Right cardiac atrium (tissue), 5 donors: Measurements from ENCODE around the gene CSAG3. TPM values are rescaled to one million over a fixed set of nuclear protein-coding genes. Genes with fewer than 3 reads are reported as not detected.
A peak's percentile ranks its signal among the peaks of the same experiment; 100 is the strongest.
"Not testable (repeated sequence)": the region's sequence is repeated elsewhere in the genome, so short reads cannot be mapped to it uniquely, and the experiment has no call there.

Experiments used
- ATAC-seq, 2 donors: fragments of 200-7000 bp; cut with Tn5 transposase; one replicate each; pipeline versions ENCODE4 v1.8.0 to v1.9.1; 2020; ENCODE audit warnings: moderate library complexity in 2 of 2, mild to moderate bottlenecking in 1 of 2
- DNase-seq, 3 donors: peaks; one replicate each; pipeline ENCODE4 v3.0.0-alpha.2; 2020
- H3K27ac ChIP-seq: one replicate; pipeline ENCODE4 v1.5.1; 2013; ENCODE audit warnings: mild to moderate bottlenecking, low read length, control low read depth, moderate library complexity
- H3K27me3 ChIP-seq: one replicate; pipeline ENCODE4 v1.6.1; 2013; ENCODE audit not compliant: control insufficient read depth, insufficient read depth
- H3K4me1 ChIP-seq: one replicate; pipeline ENCODE4 v1.6.1; 2013; ENCODE audit warnings: low read length; ENCODE audit not compliant: control insufficient read depth, insufficient read depth
- H3K4me3 ChIP-seq: one replicate; pipeline ENCODE4 v1.5.1; 2013; ENCODE audit warnings: low read length, control low read depth
- H3K9me3 ChIP-seq: one replicate; pipeline ENCODE4 v1.6.1; 2013; ENCODE audit warnings: low read length; ENCODE audit not compliant: control insufficient read depth
- WGBS: extraction: QIAGEN DNeasy Blood & Tissue Kit; methylation state at CpG from one replicate; pipeline ENCODE4 v1.1.7; 2013; 5-methylcytosine and 5-hydroxymethylcytosine counted together
- intact Hi-C, 4 donors: fragments of 100-400 bp; cut with DNase I; formaldehyde crosslinking; loops; one replicate each; pipeline versions ENCODE4 v1.11.0 to v1.14.0; 2022 to 2023
- polyA plus RNA-seq: library from polyadenylated mRNA; stranded (reverse); fragments of 200-250 nt; gene quantifications from one replicate; pipeline ENCODE4 v1.2.3, GENCODE V29; 2013
- total RNA-seq, 4 donors: library from RNA; stranded (reverse); fragmentation: NEBNext Ultra II Directional; extraction: Animal tissue kit (Norgen Biotek cat#: 25700); gene quantifications; one replicate each; pipeline ENCODE4 v1.2.1, GENCODE V29; 2021
- donor health status: healthy with polysubstance abuse.
- donor health status: DM: no; HTN: yes; CAD: no.
- donor health status: DM: no; HTN: no; CAD: no.
- donor health status: DM: no; HTN: yes; CAD: no; lungs with severe emphysema.
- donor health status: DM: yes; HTN: yes; CAD: no.

Gene CSAG3
- total and polyA plus RNA-seq, 5 donors: not detected

- H3K9me3 ChIP-seq, ATAC-seq, H3K27ac ChIP-seq, intact Hi-C loops, H3K27me3 ChIP-seq, H3K4me1 ChIP-seq, DNase-seq, H3K4me3 ChIP-seq: not testable (repeated sequence)
- WGBS: no CpG with 5 or more reads among the region's 35 CpGs
Measured at GRCh38 chrX:152753686-152754650, 5.0 kb upstream of the CSAG3 start, which contains the start of gene MAGEA2. Gene MAGEA2 (minus strand): TSS chrX:152753842. CDS start chrX:152751363, 2,479 bp downstream.

- DNase-seq: not testable (repeated sequence)
Measured at GRCh38 chrX:152754871-152755270, 4.1 kb upstream of the CSAG3 start.

GRCh38 chrX:152759544-152759943 lies 526 bp downstream of the CSAG3 start:
- H3K27ac ChIP-seq, ATAC-seq, DNase-seq, H3K4me1 ChIP-seq, intact Hi-C loops, H3K4me3 ChIP-seq, H3K27me3 ChIP-seq, H3K9me3 ChIP-seq: not testable (repeated sequence)
- 55% methylated on average over 3 of the region's 7 CpGs for WGBS

More at GRCh38 chrX:152754871-152755270, 4.1 kb upstream of the CSAG3 start:
- H3K4me3 ChIP-seq, intact Hi-C loops, H3K9me3 ChIP-seq, H3K27ac ChIP-seq, H3K27me3 ChIP-seq, ATAC-seq, H3K4me1 ChIP-seq: not testable (repeated sequence)
- no CpG with 5 or more reads among the region's 5 CpGs for WGBS

- H3K27ac ChIP-seq, H3K9me3 ChIP-seq, H3K4me1 ChIP-seq, DNase-seq, ATAC-seq, intact Hi-C loops, H3K4me3 ChIP-seq, H3K27me3 ChIP-seq: not testable (repeated sequence)
- WGBS: 86% methylated on average over 4 of the region's 7 CpGs
Measured at GRCh38 chrX:152761582-152761981, 2.6 kb downstream of the CSAG3 start.

GRCh38 chrX:152766562-152766961 lies 7.5 kb downstream of the CSAG3 start:
- DNase-seq, H3K4me3 ChIP-seq, ATAC-seq, H3K4me1 ChIP-seq, H3K27ac ChIP-seq, H3K27me3 ChIP-seq, H3K9me3 ChIP-seq, intact Hi-C loops: not testable (repeated sequence)
- 78% methylated on average over 9 of the region's 9 CpGs for WGBS

- H3K4me1 ChIP-seq, H3K9me3 ChIP-seq, H3K27ac ChIP-seq, ATAC-seq, H3K4me3 ChIP-seq, H3K27me3 ChIP-seq, intact Hi-C loops: not testable (repeated sequence)
- 66% methylated on average over 3 of the region's 29 CpGs for whole genome bisulfite sequencing
- DNase-seq: peak in 1 of 3 donors; percentile 0
Measured at GRCh38 chrX:152769549-152770289, 10.7 kb downstream of the CSAG3 start, which contains the start of gene MAGEA6. Gene MAGEA6 (minus strand): TSS chrX:152769689. CDS start chrX:152767650, 2,039 bp downstream.

GRCh38 chrX:152787062-152787461 lies 28.0 kb downstream of the CSAG3 start:
- intact Hi-C loops, H3K27me3 ChIP-seq, H3K27ac ChIP-seq, H3K4me3 ChIP-seq, H3K4me1 ChIP-seq, ATAC-seq, DNase-seq, H3K9me3 ChIP-seq: not testable (repeated sequence)
- WGBS: no CpG with 5 or more reads among the region's 3 CpGs

GRCh38 chrX:152798945-152799344 lies 39.9 kb downstream of the CSAG3 start:
- Histone ChIP-seq H3K4me3 (no peak overlapping the region), H3K9me3 (no peaks in the 10 kb centered on the region), H3K27me3 (no peaks in the 10 kb centered on the region), H3K4me1 (no peaks in the 10 kb centered on the region), H3K27ac (no peak overlapping the region)
- DNase-seq (no peak), ATAC-seq (no peak)
- intact Hi-C loops: no loop called here
- WGBS: 53% methylated on average over 1 of the region's 1 CpG

GRCh38 chrX:152806035-152806434 lies 47.0 kb downstream of the CSAG3 start:
- Histone ChIP-seq H3K4me3 (no peak overlapping the region), H3K9me3 (no peaks in the 10 kb centered on the region), H3K27ac (no peak overlapping the region), H3K27me3 (no peaks in the 10 kb centered on the region), H3K4me1 (no peaks in the 10 kb centered on the region)
- intact Hi-C loops: no loop called here
- WGBS: 72% methylated on average over 4 of the region's 4 CpGs
- no peak for ATAC-seq
- DNase-seq: no peak
